ENCODE results near the gene PLA1A.

The PLA1A gene

GRCh38 chr3:119608405-119609000 lies 10.8 kb downstream of the PLA1A start:
- Histone ChIP-seq H3K4me1 (peaks cover 0 to 15% (median 0%) of the 10 kb centered on the region in 10 experiments; a peak in 3 of 20 replicates), H4K20me1 (no peaks in the 10 kb centered on the region), H3K27ac (no peak overlapping the region), H3K4me3 (no peak overlapping the region), H3K36me3 (no peaks in the 10 kb centered on the region), H3K9ac (no peak overlapping the region), H3K27me3 (no peaks in the 10 kb centered on the region), H3K9me3 (replicated peaks in 1 of 11) (peaks cover 0 to 14% (median 6%) of the 10 kb centered on the region in 11 experiments; a peak in 9 of 22 replicates), H3K4me2 (no peak overlapping the region)
- TF ChIP-seq Cebpa-rat (IDR thresholded peaks at IDR 0.05): no peak

- H3K27ac ChIP-seq: no peak overlapping the region
- no peaks in the 10 kb centered on the region for H3K27me3 ChIP-seq
- peaks cover 0 to 14% (median 6%) of the 10 kb centered on the region in 11 experiments; a peak in 9 of 22 replicates for H3K9me3 ChIP-seq (replicated peaks in 1 of 11)
- no peak overlapping the region for H3K4me2 ChIP-seq
- no peaks in the 10 kb centered on the region for H4K20me1 ChIP-seq
- no peak for TF ChIP-seq Cebpa-rat (IDR thresholded peaks at IDR 0.05)
- H3K36me3 ChIP-seq: no peaks in the 10 kb centered on the region
- no peak overlapping the region for H3K4me3 ChIP-seq
- H3K9ac ChIP-seq: no peak overlapping the region
- peaks cover 0 to 20% (median 0%) of the 10 kb centered on the region in 10 experiments; a peak in 4 of 20 replicates for H3K4me1 ChIP-seq
These were observed 11.6 kb downstream of the PLA1A start for GRCh38 chr3:119609301-119609700.

GRCh38 chr3:119611664-119612063 lies 14.0 kb downstream of the PLA1A start:
- H3K9me3 ChIP-seq (replicated peaks in 1 of 11): peaks cover 0 to 14% (median 6%) of the 10 kb centered on the region in 11 experiments; a peak in 9 of 22 replicates
- H3K4me1 ChIP-seq: peaks cover 0 to 11% (median 0%) of the 10 kb centered on the region in 10 experiments; a peak in 3 of 20 replicates
- no peaks in the 10 kb centered on the region for H3K27me3 ChIP-seq
- no peaks in the 10 kb centered on the region for H3K36me3 ChIP-seq
- H3K4me2 ChIP-seq: no peak overlapping the region
- no peak overlapping the region for H3K4me3 ChIP-seq
- TF ChIP-seq Cebpa-rat (IDR thresholded peaks at IDR 0.05): no peak
- no peak overlapping the region for H3K27ac ChIP-seq
- no peaks in the 10 kb centered on the region for H4K20me1 ChIP-seq
- H3K9ac ChIP-seq: no peak overlapping the region

DNA sequence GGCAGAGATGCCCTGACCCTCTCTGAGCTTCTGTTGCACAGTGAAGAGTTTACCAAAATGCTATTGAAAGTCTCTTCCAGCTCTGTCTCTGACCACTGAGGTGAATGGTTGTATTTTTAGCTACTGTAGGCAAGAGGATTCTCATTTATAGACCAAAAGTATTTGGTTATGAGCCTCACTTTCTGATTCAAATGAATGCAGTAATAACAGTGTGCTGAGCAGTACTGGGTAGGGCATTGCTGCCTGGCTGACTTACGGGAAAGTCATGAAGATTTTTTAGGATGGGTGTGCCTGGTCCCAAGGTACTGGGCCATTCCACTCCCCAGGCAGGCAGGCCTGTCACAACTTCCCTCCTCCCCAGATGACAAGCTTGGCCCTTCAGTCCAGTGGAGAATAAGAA lies 15.5 kb downstream of the PLA1A start:
- H3K36me3 ChIP-seq: no peaks in the 10 kb centered on the region
- H3K27me3 ChIP-seq: no peaks in the 10 kb centered on the region
- TF ChIP-seq Cebpa-rat (IDR thresholded peaks at IDR 0.05): no peak

GRCh38 chr3:119613872-119614271 lies 16.2 kb downstream of the PLA1A start:
- H3K4me1 ChIP-seq: peaks cover 0 to 11% (median 0%) of the 10 kb centered on the region in 10 experiments; a peak in 3 of 20 replicates
- TF ChIP-seq Cebpa-rat (IDR thresholded peaks at IDR 0.05): no peak
- H3K36me3 ChIP-seq: no peaks in the 10 kb centered on the region
- no peak overlapping the region for H3K4me3 ChIP-seq
- H3K9ac ChIP-seq: no peak overlapping the region; a peak in 1 of 22 replicates
- H3K4me2 ChIP-seq: peak overlapping the region in 2 of 11 experiments; percentile 16 to 36; a peak in 3 of 22 replicates
- H4K20me1 ChIP-seq: no peaks in the 10 kb centered on the region
- no peak overlapping the region for H3K27ac ChIP-seq
- no peaks in the 10 kb centered on the region for H3K27me3 ChIP-seq
- H3K9me3 ChIP-seq (replicated peaks in 1 of 11): peaks cover 0 to 14% (median 6%) of the 10 kb centered on the region in 11 experiments; a peak in 9 of 22 replicates

More for the DNA sequence above, 15.5 kb downstream of the PLA1A start:
- no peak overlapping the region for H3K4me2 ChIP-seq
- no peak overlapping the region for H3K4me3 ChIP-seq
- H3K4me1 ChIP-seq: peaks cover 0 to 11% (median 0%) of the 10 kb centered on the region in 10 experiments; a peak in 3 of 20 replicates
- no peak overlapping the region for H3K9ac ChIP-seq
- H4K20me1 ChIP-seq: no peaks in the 10 kb centered on the region
- H3K27ac ChIP-seq: no peak overlapping the region
- H3K9me3 ChIP-seq (replicated peaks in 1 of 11): peaks cover 0 to 14% (median 6%) of the 10 kb centered on the region in 11 experiments; a peak in 9 of 22 replicates

DNA sequence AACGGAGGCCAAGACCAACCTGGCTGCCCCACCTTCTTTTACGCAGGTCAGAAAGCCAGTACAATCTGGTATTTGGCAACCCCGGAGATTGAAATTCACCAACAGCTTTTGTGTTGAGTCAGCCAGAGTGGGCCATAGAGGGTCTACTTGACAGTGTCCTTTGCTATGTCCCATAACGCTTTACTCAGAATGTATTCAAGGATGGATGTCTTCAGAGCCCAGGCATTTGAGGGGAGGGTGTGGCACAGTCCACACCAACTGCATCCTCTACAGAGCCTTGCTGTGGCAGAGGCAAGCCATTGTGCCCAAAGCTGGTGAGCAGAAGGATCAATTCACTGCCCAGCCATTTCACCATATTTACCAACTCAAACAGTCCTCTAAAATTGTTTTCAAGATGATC lies 18.4 kb downstream of the PLA1A start:
- TF ChIP-seq Cebpa-rat (IDR thresholded peaks at IDR 0.05): no peak
- no peaks in the 10 kb centered on the region for H3K27me3 ChIP-seq

GRCh38 chr3:119619094-119619493 lies 21.4 kb downstream of the PLA1A start:
- H3K36me3 ChIP-seq: no peaks in the 10 kb centered on the region
- H3K4me2 ChIP-seq: no peak overlapping the region
- H3K27ac ChIP-seq: no peak overlapping the region
- no peaks in the 10 kb centered on the region for H3K9me3 ChIP-seq (replicated peaks in 1 of 11)
- H3K4me3 ChIP-seq: no peak overlapping the region
- no peaks in the 10 kb centered on the region for H3K27me3 ChIP-seq
- no peaks in the 10 kb centered on the region for H4K20me1 ChIP-seq
- H3K4me1 ChIP-seq: peaks cover 0 to 16% (median 0%) of the 10 kb centered on the region in 10 experiments; a peak in 4 of 20 replicates
- no peak overlapping the region for H3K9ac ChIP-seq
- TF ChIP-seq Cebpa-rat (IDR thresholded peaks at IDR 0.05): no peak

More for the DNA sequence above, 18.4 kb downstream of the PLA1A start:
- H3K4me2 ChIP-seq: no peak overlapping the region
- H3K9ac ChIP-seq: no peak overlapping the region
- no peaks in the 10 kb centered on the region for H3K36me3 ChIP-seq
- no peak overlapping the region for H3K4me3 ChIP-seq
- peaks cover 0 to 11% (median 0%) of the 10 kb centered on the region in 10 experiments; a peak in 3 of 20 replicates for H3K4me1 ChIP-seq
- no peaks in the 10 kb centered on the region for H4K20me1 ChIP-seq
- H3K9me3 ChIP-seq (replicated peaks in 1 of 11): peaks cover 0 to 11% (median 4%) of the 10 kb centered on the region in 11 experiments; a peak in 9 of 22 replicates
- H3K27ac ChIP-seq: no peak overlapping the region

- Histone ChIP-seq H3K4me2 (no peak overlapping the region), H3K9me3 (replicated peaks in 1 of 11) (no peaks in the 10 kb centered on the region), H3K27ac (no peak overlapping the region), H4K20me1 (no peaks in the 10 kb centered on the region), H3K36me3 (no peaks in the 10 kb centered on the region), H3K27me3 (no peaks in the 10 kb centered on the region), H3K9ac (no peak overlapping the region), H3K4me1 (peaks cover 0 to 32% (median 0%) of the 10 kb centered on the region in 10 experiments; a peak in 4 of 20 replicates), H3K4me3 (no peak overlapping the region)
- no peak for TF ChIP-seq Cebpa-rat (IDR thresholded peaks at IDR 0.05)
These were observed 23.2 kb downstream of the PLA1A start for GRCh38 chr3:119620899-119621298.

DNA sequence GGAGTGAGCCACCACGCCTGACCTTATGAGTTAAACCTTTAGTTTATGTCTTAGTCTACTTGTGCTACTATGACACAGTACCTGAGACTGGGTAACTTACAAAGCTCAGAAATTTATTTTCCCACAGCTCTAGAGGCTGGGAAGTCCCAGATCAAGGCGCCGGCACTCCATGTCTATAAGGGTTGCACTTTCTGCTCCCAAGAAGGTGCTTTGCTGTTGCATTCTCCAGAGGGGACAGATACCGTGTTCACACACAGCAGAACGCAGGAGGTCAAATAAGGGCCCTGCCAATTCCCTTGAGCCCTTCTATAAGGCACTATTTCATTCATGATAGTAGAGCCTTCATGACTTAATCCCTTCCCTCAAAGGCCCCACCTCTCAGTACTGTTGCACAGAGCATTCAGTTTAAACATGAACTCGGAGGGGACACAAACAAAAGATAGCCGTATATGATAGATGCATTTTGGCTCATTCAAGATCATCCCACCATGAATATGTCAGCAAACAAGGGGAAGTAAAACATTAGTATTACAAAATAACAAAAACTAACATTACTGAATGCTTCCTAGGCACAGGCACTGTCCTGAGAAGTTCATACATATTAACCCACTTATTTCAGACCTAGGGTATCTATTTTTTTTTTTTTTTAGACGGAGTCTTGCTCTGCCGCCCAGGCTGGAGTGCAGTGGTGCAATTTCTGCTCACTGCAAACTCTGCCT lies 26.5 kb downstream of the PLA1A start:
- H3K4me3 ChIP-seq: no peak overlapping the region
- no peak overlapping the region for H3K27ac ChIP-seq
- H3K9ac ChIP-seq: no peak overlapping the region
- no peak for TF ChIP-seq Cebpa-rat (IDR thresholded peaks at IDR 0.05)
- H3K4me2 ChIP-seq: peak overlapping the region in 1 of 11 experiments; percentile 4; a peak in 1 of 22 replicates
- H4K20me1 ChIP-seq: no peaks in the 10 kb centered on the region
- H3K9me3 ChIP-seq (replicated peaks in 1 of 11): no peaks in the 10 kb centered on the region
- H3K27me3 ChIP-seq: no peaks in the 10 kb centered on the region
- H3K4me1 ChIP-seq: peaks cover 0 to 64% (median 0%) of the 10 kb centered on the region in 10 experiments; a peak in 9 of 20 replicates
- H3K36me3 ChIP-seq: no peaks in the 10 kb centered on the region
